ENCODE results near the gene ADAM10. TPM values are rescaled to one million over a fixed set of nuclear protein-coding genes. Genes with fewer than 3 reads are reported as not detected.

The ADAM10 gene
- total RNA-seq, 1 experiment from 2014 or later = 133 TPM

DNA sequence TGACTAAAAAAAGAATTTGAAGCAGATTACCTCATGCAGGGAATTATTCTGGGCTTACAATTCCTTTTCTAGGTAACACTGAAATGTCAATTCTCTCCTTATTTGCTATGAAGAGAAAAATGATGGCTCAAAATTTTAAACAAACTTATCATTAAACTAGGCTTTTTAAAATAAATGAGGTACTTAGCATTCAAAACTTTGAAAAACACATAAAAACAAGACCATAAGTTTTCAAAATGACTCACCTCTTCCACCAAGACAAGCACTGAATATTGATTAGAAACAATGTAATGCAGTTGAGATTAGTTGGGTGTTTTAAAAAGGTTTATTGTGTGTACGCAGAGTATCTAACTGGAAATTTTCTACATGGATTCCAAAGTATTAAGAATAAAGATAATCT is 154.6 kb downstream of the ADAM10 start:
- H3K4me1 Mint-ChIP-seq = peaks cover 12% of the 10 kb centered on the region
- H3K9me3 Mint-ChIP-seq = no peaks in the 10 kb centered on the region
- DNase-seq (ENCODE audit: low spot score) (no peak), ATAC-seq (no peak)
- no peaks in the 10 kb centered on the region for H3K27me3 Mint-ChIP-seq (ENCODE audit: low read depth)
- H3K4me3 Mint-ChIP-seq = no peak overlapping the region
- H3K27ac Mint-ChIP-seq = no peak overlapping the region
- no peak for TF ChIP-seq ZNF263 (CRISPR knock-in tag; IDR thresholded peaks at IDR 0.05; ENCODE audit: low read depth)
- TF ChIP-seq, protein P1, sequence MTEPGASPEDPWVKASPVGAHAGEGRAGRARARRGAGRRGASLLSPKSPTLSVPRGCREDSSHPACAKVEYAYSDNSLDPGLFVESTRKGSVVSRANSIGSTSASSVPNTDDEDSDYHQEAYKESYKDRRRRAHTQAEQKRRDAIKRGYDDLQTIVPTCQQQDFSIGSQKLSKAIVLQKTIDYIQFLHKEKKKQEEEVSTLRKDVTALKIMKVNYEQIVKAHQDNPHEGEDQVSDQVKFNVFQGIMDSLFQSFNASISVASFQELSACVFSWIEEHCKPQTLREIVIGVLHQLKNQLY (CRISPR knock-in tag; IDR thresholded peaks at IDR 0.05) = no peak
- no peak for TF ChIP-seq ATF1 (CRISPR knock-in tag; IDR thresholded peaks at IDR 0.05)
- TF ChIP-seq OVOL2 (CRISPR knock-in tag; IDR thresholded peaks at IDR 0.05; ENCODE audit: borderline replicate concordance) = no peak
- TF ChIP-seq, protein P2, sequence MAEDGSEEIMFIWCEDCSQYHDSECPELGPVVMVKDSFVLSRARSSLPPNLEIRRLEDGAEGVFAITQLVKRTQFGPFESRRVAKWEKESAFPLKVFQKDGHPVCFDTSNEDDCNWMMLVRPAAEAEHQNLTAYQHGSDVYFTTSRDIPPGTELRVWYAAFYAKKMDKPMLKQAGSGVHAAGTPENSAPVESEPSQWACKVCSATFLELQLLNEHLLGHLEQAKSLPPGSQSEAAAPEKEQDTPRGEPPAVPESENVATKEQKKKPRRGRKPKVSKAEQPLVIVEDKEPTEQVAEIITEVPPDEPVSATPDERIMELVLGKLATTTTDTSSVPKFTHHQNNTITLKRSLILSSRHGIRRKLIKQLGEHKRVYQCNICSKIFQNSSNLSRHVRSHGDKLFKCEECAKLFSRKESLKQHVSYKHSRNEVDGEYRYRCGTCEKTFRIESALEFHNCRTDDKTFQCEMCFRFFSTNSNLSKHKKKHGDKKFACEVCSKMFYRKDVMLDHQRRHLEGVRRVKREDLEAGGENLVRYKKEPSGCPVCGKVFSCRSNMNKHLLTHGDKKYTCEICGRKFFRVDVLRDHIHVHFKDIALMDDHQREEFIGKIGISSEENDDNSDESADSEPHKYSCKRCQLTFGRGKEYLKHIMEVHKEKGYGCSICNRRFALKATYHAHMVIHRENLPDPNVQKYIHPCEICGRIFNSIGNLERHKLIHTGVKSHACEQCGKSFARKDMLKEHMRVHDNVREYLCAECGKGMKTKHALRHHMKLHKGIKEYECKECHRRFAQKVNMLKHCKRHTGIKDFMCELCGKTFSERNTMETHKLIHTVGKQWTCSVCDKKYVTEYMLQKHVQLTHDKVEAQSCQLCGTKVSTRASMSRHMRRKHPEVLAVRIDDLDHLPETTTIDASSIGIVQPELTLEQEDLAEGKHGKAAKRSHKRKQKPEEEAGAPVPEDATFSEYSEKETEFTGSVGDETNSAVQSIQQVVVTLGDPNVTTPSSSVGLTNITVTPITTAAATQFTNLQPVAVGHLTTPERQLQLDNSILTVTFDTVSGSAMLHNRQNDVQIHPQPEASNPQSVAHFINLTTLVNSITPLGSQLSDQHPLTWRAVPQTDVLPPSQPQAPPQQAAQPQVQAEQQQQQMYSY (CRISPR knock-in tag; IDR thresholded peaks at IDR 0.05) = no peak
- TF ChIP-seq GTF2I (CRISPR knock-in tag; conservative IDR thresholded peaks at IDR 0.05) = no peak
- TF ChIP-seq, protein P3, sequence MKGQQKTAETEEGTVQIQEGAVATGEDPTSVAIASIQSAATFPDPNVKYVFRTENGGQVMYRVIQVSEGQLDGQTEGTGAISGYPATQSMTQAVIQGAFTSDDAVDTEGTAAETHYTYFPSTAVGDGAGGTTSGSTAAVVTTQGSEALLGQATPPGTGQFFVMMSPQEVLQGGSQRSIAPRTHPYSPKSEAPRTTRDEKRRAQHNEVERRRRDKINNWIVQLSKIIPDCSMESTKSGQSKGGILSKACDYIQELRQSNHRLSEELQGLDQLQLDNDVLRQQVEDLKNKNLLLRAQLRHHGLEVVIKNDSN (CRISPR knock-in tag; IDR thresholded peaks at IDR 0.05) = no peak
- TF ChIP-seq NR2C2 (CRISPR knock-in tag; IDR thresholded peaks at IDR 0.05) = no peak
- no peak for TF ChIP-seq ELF4 (CRISPR knock-in tag; IDR thresholded peaks at IDR 0.05; ENCODE audit: low read depth)
- no peak for TF ChIP-seq MYBL2 (CRISPR knock-in tag; IDR thresholded peaks at IDR 0.05)
- TF ChIP-seq GABPB1 (CRISPR knock-in tag; IDR thresholded peaks at IDR 0.05) = no peak
- TF ChIP-seq RELA (CRISPR knock-in tag; IDR thresholded peaks at IDR 0.05; ENCODE audit: borderline replicate concordance) = no peak
- TF ChIP-seq TP53 (CRISPR knock-in tag; IDR thresholded peaks at IDR 0.05) = no peak
- peaks cover 12% of the 10 kb centered on the region for H3K36me3 Mint-ChIP-seq
- POLR2A ChIA-PET = no interaction called here
- CTCF ChIA-PET = no interaction called here

DNA sequence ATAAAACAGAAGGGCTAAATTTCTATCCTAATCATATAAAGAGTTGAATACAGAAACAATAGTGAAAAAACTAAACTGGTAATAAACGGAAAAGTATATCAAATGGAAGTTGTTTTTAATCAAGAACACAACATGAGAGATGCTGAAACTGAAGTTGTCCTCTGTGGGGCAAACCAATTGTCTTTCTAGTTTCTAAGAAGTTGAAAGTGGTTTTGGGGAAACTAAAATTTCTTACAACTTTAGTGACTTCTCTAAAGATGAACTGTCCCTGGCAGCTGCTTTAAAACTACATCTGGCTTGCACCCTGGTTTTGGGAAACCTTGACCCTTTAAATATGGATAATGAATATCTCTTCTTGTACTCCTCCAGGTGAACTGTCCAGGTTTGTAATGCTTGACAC is 155.6 kb downstream of the ADAM10 start:
- Mint-ChIP-seq H3K4me1 (peaks cover 7% of the 10 kb centered on the region), H3K9me3 (no peaks in the 10 kb centered on the region), H3K27ac (no peak overlapping the region), H3K4me3 (no peak overlapping the region), H3K27me3 (ENCODE audit: low read depth) (no peaks in the 10 kb centered on the region), H3K36me3 (peaks cover 9% of the 10 kb centered on the region)
- ATAC-seq = no peak
- ChIA-PET CTCF (no interaction called here), POLR2A (no interaction called here)
- DNase-seq (ENCODE audit: low spot score) = no peak
- TF ChIP-seq TCF7 (CRISPR knock-in tag; IDR thresholded peaks at IDR 0.05; ENCODE audit: low read depth) (no peak), FOXJ3 (CRISPR knock-in tag; IDR thresholded peaks at IDR 0.05; ENCODE audit: borderline replicate concordance) (no peak), SOX15 (CRISPR knock-in tag; IDR thresholded peaks at IDR 0.05) (no peak), RORB (CRISPR knock-in tag; IDR thresholded peaks at IDR 0.05) (no peak), ZNF671 (CRISPR knock-in tag; IDR thresholded peaks at IDR 0.05) (no peak), ZNF232 (CRISPR knock-in tag; IDR thresholded peaks at IDR 0.05) (no peak), RELA (CRISPR knock-in tag; IDR thresholded peaks at IDR 0.05; ENCODE audit: borderline replicate concordance) (no peak), NFE2L1 (CRISPR knock-in tag; IDR thresholded peaks at IDR 0.05) (no peak), JAZF1 (CRISPR knock-in tag; IDR thresholded peaks at IDR 0.05) (no peak), ATF1 (CRISPR knock-in tag; IDR thresholded peaks at IDR 0.05) (no peak), SMAD3 (CRISPR knock-in tag; IDR thresholded peaks at IDR 0.05; ENCODE audit: borderline replicate concordance) (no peak), GTF2I (CRISPR knock-in tag; conservative IDR thresholded peaks at IDR 0.05) (no peak), ESRRA (CRISPR knock-in tag; IDR thresholded peaks at IDR 0.05; ENCODE audit: borderline replicate concordance) (no peak), ZNF416 (CRISPR knock-in tag; IDR thresholded peaks at IDR 0.05) (no peak)
- TF ChIP-seq, protein P4, sequence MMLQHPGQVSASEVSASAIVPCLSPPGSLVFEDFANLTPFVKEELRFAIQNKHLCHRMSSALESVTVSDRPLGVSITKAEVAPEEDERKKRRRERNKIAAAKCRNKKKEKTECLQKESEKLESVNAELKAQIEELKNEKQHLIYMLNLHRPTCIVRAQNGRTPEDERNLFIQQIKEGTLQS (CRISPR knock-in tag; conservative IDR thresholded peaks at IDR 0.05) = no peak
- TF ChIP-seq, protein P5, sequence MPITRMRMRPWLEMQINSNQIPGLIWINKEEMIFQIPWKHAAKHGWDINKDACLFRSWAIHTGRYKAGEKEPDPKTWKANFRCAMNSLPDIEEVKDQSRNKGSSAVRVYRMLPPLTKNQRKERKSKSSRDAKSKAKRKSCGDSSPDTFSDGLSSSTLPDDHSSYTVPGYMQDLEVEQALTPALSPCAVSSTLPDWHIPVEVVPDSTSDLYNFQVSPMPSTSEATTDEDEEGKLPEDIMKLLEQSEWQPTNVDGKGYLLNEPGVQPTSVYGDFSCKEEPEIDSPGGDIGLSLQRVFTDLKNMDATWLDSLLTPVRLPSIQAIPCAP (CRISPR knock-in tag; IDR thresholded peaks at IDR 0.05) = no peak
- TF ChIP-seq, protein P6, sequence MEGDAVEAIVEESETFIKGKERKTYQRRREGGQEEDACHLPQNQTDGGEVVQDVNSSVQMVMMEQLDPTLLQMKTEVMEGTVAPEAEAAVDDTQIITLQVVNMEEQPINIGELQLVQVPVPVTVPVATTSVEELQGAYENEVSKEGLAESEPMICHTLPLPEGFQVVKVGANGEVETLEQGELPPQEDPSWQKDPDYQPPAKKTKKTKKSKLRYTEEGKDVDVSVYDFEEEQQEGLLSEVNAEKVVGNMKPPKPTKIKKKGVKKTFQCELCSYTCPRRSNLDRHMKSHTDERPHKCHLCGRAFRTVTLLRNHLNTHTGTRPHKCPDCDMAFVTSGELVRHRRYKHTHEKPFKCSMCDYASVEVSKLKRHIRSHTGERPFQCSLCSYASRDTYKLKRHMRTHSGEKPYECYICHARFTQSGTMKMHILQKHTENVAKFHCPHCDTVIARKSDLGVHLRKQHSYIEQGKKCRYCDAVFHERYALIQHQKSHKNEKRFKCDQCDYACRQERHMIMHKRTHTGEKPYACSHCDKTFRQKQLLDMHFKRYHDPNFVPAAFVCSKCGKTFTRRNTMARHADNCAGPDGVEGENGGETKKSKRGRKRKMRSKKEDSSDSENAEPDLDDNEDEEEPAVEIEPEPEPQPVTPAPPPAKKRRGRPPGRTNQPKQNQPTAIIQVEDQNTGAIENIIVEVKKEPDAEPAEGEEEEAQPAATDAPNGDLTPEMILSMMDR (IDR thresholded peaks at IDR 0.05) = no peak
